ENCODE measurements around the gene MYZAP. TPM values are rescaled to one million over a fixed set of nuclear protein-coding genes. Genes with fewer than 3 reads are reported as not detected.
A peak's percentile ranks its signal among the peaks of the same experiment; 100 is the strongest.

Gene MYZAP
- total RNA-seq, 1 experiment from 2014 or later, result 0.35 TPM

- no peaks in the 10 kb centered on the region for H3K36me3 ChIP-seq (replicated peaks; ENCODE audit: control insufficient read depth, insufficient read depth, low read length)
- DNase-seq, result no peak
Measured at GRCh38 chr15:57665194-57665593, 73.5 kb downstream of the MYZAP start.

GRCh38 chr15:57665939-57666338 lies 74.2 kb downstream of the MYZAP start:
- no peak overlapping the region for H3K4me3 ChIP-seq (ENCODE audit: insufficient read depth, low read depth, low read length)
- H3K36me3 ChIP-seq (replicated peaks; ENCODE audit: control insufficient read depth, insufficient read depth, low read length), result no peaks in the 10 kb centered on the region
- no peak for DNase-seq
- H3K27me3 ChIP-seq (ENCODE audit: control insufficient read depth, insufficient read depth, low read length), result no peaks in the 10 kb centered on the region

More at GRCh38 chr15:57665194-57665593, 73.5 kb downstream of the MYZAP start:
- Histone ChIP-seq H3K4me3 (ENCODE audit: insufficient read depth, low read depth, low read length) (no peak overlapping the region), H3K27me3 (ENCODE audit: control insufficient read depth, insufficient read depth, low read length) (no peaks in the 10 kb centered on the region)

GRCh38 chr15:57667171-57667849 lies 75.6 kb downstream of the MYZAP start:
- Histone ChIP-seq H3K36me3 (replicated peaks; ENCODE audit: control insufficient read depth, insufficient read depth, low read length) (no peaks in the 10 kb centered on the region), H3K4me3 (ENCODE audit: insufficient read depth, low read depth, low read length) (no peak overlapping the region), H3K27me3 (ENCODE audit: control insufficient read depth, insufficient read depth, low read length) (no peaks in the 10 kb centered on the region)
- DNase-seq, result peak; percentile 4

- H3K36me3 ChIP-seq (replicated peaks; ENCODE audit: control insufficient read depth, insufficient read depth, low read length), result no peaks in the 10 kb centered on the region
- no peaks in the 10 kb centered on the region for H3K27me3 ChIP-seq (ENCODE audit: control insufficient read depth, insufficient read depth, low read length)
- no peak for DNase-seq
- H3K4me3 ChIP-seq (ENCODE audit: insufficient read depth, low read depth, low read length), result no peak overlapping the region
Measured at GRCh38 chr15:57668016-57668415, 76.3 kb downstream of the MYZAP start.

GRCh38 chr15:57671636-57672035 lies 79.9 kb downstream of the MYZAP start:
- no peak for DNase-seq
- Histone ChIP-seq H3K4me3 (ENCODE audit: insufficient read depth, low read depth, low read length) (no peak overlapping the region), H3K27me3 (ENCODE audit: control insufficient read depth, insufficient read depth, low read length) (no peaks in the 10 kb centered on the region), H3K36me3 (replicated peaks; ENCODE audit: control insufficient read depth, insufficient read depth, low read length) (no peaks in the 10 kb centered on the region)

- no peak for DNase-seq
- H3K36me3 ChIP-seq (replicated peaks; ENCODE audit: control insufficient read depth, insufficient read depth, low read length), result no peaks in the 10 kb centered on the region
Measured at GRCh38 chr15:57675481-57676181, 83.9 kb downstream of the MYZAP start.

GRCh38 chr15:57676585-57676984 lies 84.9 kb downstream of the MYZAP start:
- no peaks in the 10 kb centered on the region for H3K27me3 ChIP-seq (ENCODE audit: control insufficient read depth, insufficient read depth, low read length)
- H3K36me3 ChIP-seq (replicated peaks; ENCODE audit: control insufficient read depth, insufficient read depth, low read length), result no peaks in the 10 kb centered on the region
- no peak for DNase-seq
- no peak overlapping the region for H3K4me3 ChIP-seq (ENCODE audit: insufficient read depth, low read depth, low read length)

More at GRCh38 chr15:57675481-57676181, 83.9 kb downstream of the MYZAP start:
- H3K27me3 ChIP-seq (ENCODE audit: control insufficient read depth, insufficient read depth, low read length), result no peaks in the 10 kb centered on the region
- H3K4me3 ChIP-seq (ENCODE audit: insufficient read depth, low read depth, low read length), result no peak overlapping the region

- H3K27me3 ChIP-seq (ENCODE audit: control insufficient read depth, insufficient read depth, low read length), result no peaks in the 10 kb centered on the region
- H3K4me3 ChIP-seq (ENCODE audit: insufficient read depth, low read depth, low read length), result no peak overlapping the region
- DNase-seq, result no peak
- no peaks in the 10 kb centered on the region for H3K36me3 ChIP-seq (replicated peaks; ENCODE audit: control insufficient read depth, insufficient read depth, low read length)
Measured at GRCh38 chr15:57677204-57677603, 85.5 kb downstream of the MYZAP start.

- DNase-seq, result no peak
- H3K4me3 ChIP-seq (ENCODE audit: insufficient read depth, low read depth, low read length), result no peak overlapping the region
Measured at GRCh38 chr15:57680021-57680420, 88.3 kb downstream of the MYZAP start.

GRCh38 chr15:57681011-57681410 lies 89.3 kb downstream of the MYZAP start:
- H3K36me3 ChIP-seq (replicated peaks; ENCODE audit: control insufficient read depth, insufficient read depth, low read length), result no peaks in the 10 kb centered on the region
- no peak overlapping the region for H3K4me3 ChIP-seq (ENCODE audit: insufficient read depth, low read depth, low read length)
- DNase-seq, result no peak
- no peaks in the 10 kb centered on the region for H3K27me3 ChIP-seq (ENCODE audit: control insufficient read depth, insufficient read depth, low read length)

More at GRCh38 chr15:57680021-57680420, 88.3 kb downstream of the MYZAP start:
- H3K36me3 ChIP-seq (replicated peaks; ENCODE audit: control insufficient read depth, insufficient read depth, low read length), result no peaks in the 10 kb centered on the region
- H3K27me3 ChIP-seq (ENCODE audit: control insufficient read depth, insufficient read depth, low read length), result no peaks in the 10 kb centered on the region

- H3K36me3 ChIP-seq (replicated peaks; ENCODE audit: control insufficient read depth, insufficient read depth, low read length), result no peaks in the 10 kb centered on the region
- DNase-seq, result no peak
- no peaks in the 10 kb centered on the region for H3K27me3 ChIP-seq (ENCODE audit: control insufficient read depth, insufficient read depth, low read length)
- H3K4me3 ChIP-seq (ENCODE audit: insufficient read depth, low read depth, low read length), result no peak overlapping the region
Measured at GRCh38 chr15:57683481-57683880, 91.8 kb downstream of the MYZAP start.

- no peak overlapping the region for H3K4me3 ChIP-seq (ENCODE audit: insufficient read depth, low read depth, low read length)
- H3K36me3 ChIP-seq (replicated peaks; ENCODE audit: control insufficient read depth, insufficient read depth, low read length), result no peaks in the 10 kb centered on the region
- no peaks in the 10 kb centered on the region for H3K27me3 ChIP-seq (ENCODE audit: control insufficient read depth, insufficient read depth, low read length)
- no peak for DNase-seq
Measured at GRCh38 chr15:57684491-57685151, 92.9 kb downstream of the MYZAP start.

GRCh38 chr15:57685306-57686095 lies 93.8 kb downstream of the MYZAP start:
- no peaks in the 10 kb centered on the region for H3K27me3 ChIP-seq (ENCODE audit: control insufficient read depth, insufficient read depth, low read length)
- no peak overlapping the region for H3K4me3 ChIP-seq (ENCODE audit: insufficient read depth, low read depth, low read length)
- no peaks in the 10 kb centered on the region for H3K36me3 ChIP-seq (replicated peaks; ENCODE audit: control insufficient read depth, insufficient read depth, low read length)
- DNase-seq, result no peak

GRCh38 chr15:57686657-57687056 lies 95.0 kb downstream of the MYZAP start:
- no peak overlapping the region for H3K4me3 ChIP-seq (ENCODE audit: insufficient read depth, low read depth, low read length)
- no peak for DNase-seq
- H3K36me3 ChIP-seq (replicated peaks; ENCODE audit: control insufficient read depth, insufficient read depth, low read length), result no peaks in the 10 kb centered on the region
- H3K27me3 ChIP-seq (ENCODE audit: control insufficient read depth, insufficient read depth, low read length), result no peaks in the 10 kb centered on the region
